ENCODE measurements around the gene COL4A1.
A peak's percentile ranks its signal among the peaks of the same experiment; 100 is the strongest.

The COL4A1 gene

GRCh38 chr13:110156301-110157049 is 150.5 kb downstream of the COL4A1 start:
- DNase-seq (ENCODE audit: extremely low spot score, insufficient read length, low read depth) (no peak), FAIRE-seq (no peak)

GRCh38 chr13:110155072-110155471 is 151.9 kb downstream of the COL4A1 start:
- DNase-seq (ENCODE audit: extremely low spot score, insufficient read length, low read depth), result no peak
- no peak for FAIRE-seq

- no peak for DNase-seq (ENCODE audit: extremely low spot score, insufficient read length, low read depth)
- no peak for FAIRE-seq
Measured at GRCh38 chr13:110154410-110154933, 152.5 kb downstream of the COL4A1 start.

GRCh38 chr13:110152351-110152750 is 154.6 kb downstream of the COL4A1 start:
- DNase-seq (ENCODE audit: extremely low spot score, insufficient read length, low read depth), result no peak
- FAIRE-seq, result no peak

GRCh38 chr13:110151462-110151861 is 155.5 kb downstream of the COL4A1 start:
- no peak for FAIRE-seq

GRCh38 chr13:110150384-110151101 is 156.4 kb downstream of the COL4A1 start:
- DNase-seq (ENCODE audit: extremely low spot score, insufficient read length, low read depth) (no peak), FAIRE-seq (no peak)

More at GRCh38 chr13:110151462-110151861, 155.5 kb downstream of the COL4A1 start:
- DNase-seq (ENCODE audit: extremely low spot score, insufficient read length, low read depth), result no peak

GRCh38 chr13:110149036-110149435 is 157.9 kb downstream of the COL4A1 start:
- DNase-seq (ENCODE audit: extremely low spot score, insufficient read length, low read depth) (no peak), FAIRE-seq (no peak)

GRCh38 chr13:110140099-110140498 is 166.9 kb downstream of the COL4A1 start:
- FAIRE-seq, result no peak

GRCh38 chr13:110138700-110139036 is 168.3 kb downstream of the COL4A1 start:
- DNase-seq (ENCODE audit: extremely low spot score, insufficient read length, low read depth) (no peak), FAIRE-seq (no peak)

More at GRCh38 chr13:110140099-110140498, 166.9 kb downstream of the COL4A1 start:
- DNase-seq (ENCODE audit: extremely low spot score, insufficient read length, low read depth), result no peak

- FAIRE-seq, result peak; percentile 79
- DNase-seq (ENCODE audit: extremely low spot score, insufficient read length, low read depth), result peak; percentile 26
Measured at GRCh38 chr13:110138010-110138699, 168.8 kb downstream of the COL4A1 start.

- DNase-seq (ENCODE audit: extremely low spot score, insufficient read length, low read depth) (peak; percentile 28), FAIRE-seq (no peak)
Measured at GRCh38 chr13:110137680-110138009, 169.3 kb downstream of the COL4A1 start.

GRCh38 chr13:110136660-110137585 is 170.0 kb downstream of the COL4A1 start:
- no peak for FAIRE-seq

GRCh38 chr13:110135977-110136597 is 170.9 kb downstream of the COL4A1 start:
- DNase-seq (ENCODE audit: extremely low spot score, insufficient read length, low read depth) (no peak), FAIRE-seq (no peak)

More at GRCh38 chr13:110136660-110137585, 170.0 kb downstream of the COL4A1 start:
- DNase-seq (ENCODE audit: extremely low spot score, insufficient read length, low read depth), result no peak

- no peak for DNase-seq (ENCODE audit: extremely low spot score, insufficient read length, low read depth)
Measured at GRCh38 chr13:110134801-110135200, 172.2 kb downstream of the COL4A1 start.

GRCh38 chr13:110133425-110134235 is 173.3 kb downstream of the COL4A1 start:
- no peak for FAIRE-seq
- no peak for DNase-seq (ENCODE audit: extremely low spot score, insufficient read length, low read depth)

More at GRCh38 chr13:110134801-110135200, 172.2 kb downstream of the COL4A1 start:
- no peak for FAIRE-seq

- FAIRE-seq, result no peak
- DNase-seq (ENCODE audit: extremely low spot score, insufficient read length, low read depth), result no peak
Measured at GRCh38 chr13:110132225-110132982, 174.6 kb downstream of the COL4A1 start.

- FAIRE-seq (no peak), DNase-seq (ENCODE audit: extremely low spot score, insufficient read length, low read depth) (no peak)
Measured at GRCh38 chr13:110131424-110131823, 175.5 kb downstream of the COL4A1 start.

- no peak for FAIRE-seq
Measured at GRCh38 chr13:110130431-110130830, 176.5 kb downstream of the COL4A1 start.

More at GRCh38 chr13:110130431-110130830, 176.5 kb downstream of the COL4A1 start:
- no peak for DNase-seq (ENCODE audit: extremely low spot score, insufficient read length, low read depth)
